HG03342 (cell line): ENCODE measurements around the gene MEGF11.

Experiments
- ATAC-seq: cut with Tn5 transposase; IDR thresholded peaks from one replicate; pipeline ENCODE4 v1.9.1; 2021; ENCODE audit warnings: mild to moderate bottlenecking, moderate library complexity; ENCODE audit not compliant: unreplicated experiment

MEGF11 gene

DNA sequence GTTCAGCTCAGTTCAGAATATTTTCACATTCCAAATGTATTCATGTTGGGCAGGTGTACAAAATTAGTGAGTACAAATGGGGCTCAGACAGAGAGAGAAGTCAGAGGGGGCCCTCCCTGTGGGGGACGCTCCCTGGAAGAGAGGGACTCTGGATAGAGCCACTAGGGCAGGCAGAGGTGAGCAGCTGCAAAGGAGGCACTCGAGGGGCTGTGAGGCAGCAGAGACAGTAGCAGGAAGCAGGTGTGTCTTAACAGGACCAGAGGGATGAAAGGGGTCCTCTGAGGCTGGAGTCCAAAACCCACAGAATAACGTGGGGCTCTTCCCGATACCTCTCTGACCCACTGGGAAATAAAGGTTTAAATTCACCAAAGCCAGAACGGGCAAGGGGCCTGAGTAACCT, 127.1 kb downstream of the MEGF11 start:
- no peak for ATAC-seq

DNA sequence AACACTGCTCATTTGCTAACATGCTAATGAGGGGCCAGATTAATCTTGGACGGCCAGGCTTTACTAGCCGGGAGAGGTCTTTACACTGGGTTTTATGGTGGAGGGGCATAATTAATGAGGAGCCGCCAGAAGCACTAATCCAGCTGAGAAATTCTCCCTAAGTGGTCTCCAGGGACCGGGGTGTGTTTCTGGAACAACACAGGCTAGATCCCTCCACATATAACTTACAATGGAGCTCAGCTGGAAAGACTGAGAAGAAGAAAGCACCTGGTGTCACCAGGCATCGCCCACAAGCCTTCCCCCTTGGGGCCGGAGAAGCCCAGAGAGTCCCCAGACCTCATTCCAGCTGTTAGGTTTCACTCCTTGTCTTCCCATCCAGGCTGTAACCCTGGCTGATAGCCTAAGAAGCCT, 127.5 kb downstream of the MEGF11 start:
- no peak for ATAC-seq

- ATAC-seq = no peak
Observed at GRCh38 chr15:66124651-66125050, 128.9 kb downstream of the MEGF11 start.

DNA sequence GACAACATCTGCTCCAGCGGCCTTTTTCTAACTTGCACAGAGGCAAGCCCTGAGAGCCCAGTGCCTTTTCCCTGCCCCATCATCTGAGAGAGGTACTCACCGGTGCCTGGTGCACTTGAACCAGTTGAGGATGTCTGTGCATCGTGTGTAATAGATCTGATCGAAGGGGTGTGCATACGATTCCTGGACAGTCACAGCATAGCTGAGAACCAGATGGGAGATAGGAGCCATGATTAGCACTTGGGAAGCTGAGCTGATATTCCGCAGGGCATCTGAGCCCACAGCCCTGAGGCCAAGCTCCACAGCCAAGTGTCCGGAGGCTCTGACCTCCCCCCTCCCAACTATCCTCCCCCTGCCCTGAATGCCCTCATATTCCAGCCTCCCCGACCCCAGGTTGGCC, 129.8 kb downstream of the MEGF11 start:
- no peak for ATAC-seq

DNA sequence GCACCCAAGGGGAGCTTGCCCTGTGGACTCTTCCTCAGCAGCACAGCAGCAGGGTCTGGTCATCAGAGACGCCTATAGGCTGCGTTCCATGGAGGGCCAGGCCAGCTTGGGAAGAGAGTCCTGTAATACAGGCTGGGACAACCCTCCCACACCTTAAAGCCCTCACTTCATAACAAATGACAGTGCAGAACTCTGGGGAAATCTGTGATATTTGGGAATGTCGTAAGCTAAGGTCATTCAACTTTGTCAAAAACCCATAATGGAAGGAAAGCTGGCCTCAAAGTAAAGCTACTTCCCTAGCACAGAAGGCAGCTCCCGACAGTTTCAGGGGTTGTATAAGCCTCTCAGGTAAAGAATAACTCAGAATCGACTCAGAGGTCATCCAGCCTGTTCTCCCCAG, 133.1 kb downstream of the MEGF11 start:
- no peak for ATAC-seq

GRCh38 chr15:66117841-66118240, 135.7 kb downstream of the MEGF11 start:
- ATAC-seq = no peak

DNA sequence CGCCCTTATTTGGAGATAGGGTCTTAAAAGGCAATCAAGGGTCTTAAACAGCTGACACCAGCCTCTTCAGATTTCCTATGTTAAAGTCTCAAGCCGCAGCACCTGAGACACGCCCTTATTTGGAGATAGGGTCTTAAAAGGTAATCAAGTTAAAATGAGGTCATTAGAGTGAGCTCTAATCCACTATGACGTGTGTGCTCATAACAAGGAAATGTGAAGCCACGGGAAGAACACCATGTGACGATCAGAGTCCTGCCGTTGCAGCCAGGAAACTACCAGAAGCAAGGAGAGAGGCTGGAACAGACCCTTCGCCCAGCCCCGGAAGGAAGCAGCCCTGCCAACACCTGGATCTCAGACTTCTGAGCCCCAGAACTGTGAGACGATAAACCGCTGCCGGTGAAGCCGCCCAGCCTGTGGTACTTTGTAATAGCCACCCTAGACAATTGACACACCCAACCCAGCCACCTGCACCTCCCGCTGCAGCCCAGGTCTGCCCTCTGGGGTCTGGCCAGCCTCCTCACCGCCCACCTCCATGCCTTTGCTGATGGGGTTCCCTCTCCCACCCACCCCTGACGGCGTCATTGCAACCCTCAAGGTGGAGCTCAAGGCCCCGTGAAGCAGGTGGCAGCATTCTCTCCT, 137.9 kb downstream of the MEGF11 start:
- no peak for ATAC-seq

- ATAC-seq = no peak
Observed at GRCh38 chr15:66114863-66115425, 138.6 kb downstream of the MEGF11 start.

- no peak for ATAC-seq
Observed at GRCh38 chr15:66112388-66112787, 141.2 kb downstream of the MEGF11 start.

GRCh38 chr15:66111363-66111762, 142.2 kb downstream of the MEGF11 start:
- ATAC-seq = no peak

DNA sequence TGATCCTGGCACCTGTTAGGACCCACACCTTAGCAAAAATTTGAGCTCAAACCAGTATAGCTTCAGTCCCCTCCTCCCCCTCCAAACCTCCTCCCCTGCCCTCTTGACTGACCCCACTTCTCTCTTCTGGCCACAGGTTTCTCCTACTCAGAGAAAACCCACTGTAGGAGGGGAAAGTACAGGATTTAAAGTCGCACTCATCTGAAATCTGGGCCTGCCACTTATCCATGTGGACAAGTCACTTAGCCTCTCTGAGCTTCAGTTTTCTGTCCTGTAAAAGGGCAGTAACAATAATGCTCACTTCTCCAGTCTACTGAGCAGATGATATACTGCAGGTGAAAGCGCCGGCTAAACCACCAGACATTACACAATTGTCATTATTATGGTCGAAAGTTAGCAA, 142.7 kb downstream of the MEGF11 start:
- no peak for ATAC-seq

- ATAC-seq = no peak
Observed at GRCh38 chr15:66109826-66110225, 143.7 kb downstream of the MEGF11 start.

DNA sequence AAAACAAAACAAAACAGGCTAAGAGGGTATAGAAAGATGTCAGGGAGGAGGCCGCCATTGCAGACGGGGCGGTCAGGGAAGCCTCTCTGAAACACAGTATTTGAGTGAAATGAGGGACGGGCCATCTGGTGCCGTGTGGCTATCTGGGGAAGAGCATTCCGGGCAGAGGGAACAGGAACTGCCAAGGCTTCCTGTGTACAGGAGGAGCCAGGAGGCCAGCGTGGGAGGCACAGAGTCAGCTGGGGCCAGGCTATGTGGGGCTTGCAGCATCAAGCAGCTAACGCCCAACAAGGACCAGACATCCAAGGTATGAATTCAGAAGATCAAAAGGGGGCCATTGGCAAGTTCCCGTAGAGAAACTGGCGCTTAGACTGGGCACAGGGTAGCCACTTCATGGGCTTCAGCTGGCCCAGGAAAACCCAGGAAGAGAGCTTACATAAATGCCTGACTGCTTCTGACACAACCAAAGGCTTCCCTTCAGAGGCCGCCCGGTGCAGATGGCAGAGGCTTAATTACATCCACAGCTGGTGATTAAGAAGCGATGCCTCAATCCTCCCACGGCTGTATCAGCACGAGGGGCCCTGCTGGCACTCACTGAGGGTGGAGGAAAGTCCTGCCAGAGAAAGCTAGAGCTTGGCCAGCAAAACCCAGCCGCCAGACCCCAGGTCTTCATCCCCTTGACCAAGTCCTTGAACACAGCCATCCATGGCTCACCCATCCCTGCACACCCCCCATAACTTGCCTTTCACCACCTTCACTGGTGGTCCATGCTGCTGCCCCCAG, 144.9 kb downstream of the MEGF11 start:
- ATAC-seq = no peak

DNA sequence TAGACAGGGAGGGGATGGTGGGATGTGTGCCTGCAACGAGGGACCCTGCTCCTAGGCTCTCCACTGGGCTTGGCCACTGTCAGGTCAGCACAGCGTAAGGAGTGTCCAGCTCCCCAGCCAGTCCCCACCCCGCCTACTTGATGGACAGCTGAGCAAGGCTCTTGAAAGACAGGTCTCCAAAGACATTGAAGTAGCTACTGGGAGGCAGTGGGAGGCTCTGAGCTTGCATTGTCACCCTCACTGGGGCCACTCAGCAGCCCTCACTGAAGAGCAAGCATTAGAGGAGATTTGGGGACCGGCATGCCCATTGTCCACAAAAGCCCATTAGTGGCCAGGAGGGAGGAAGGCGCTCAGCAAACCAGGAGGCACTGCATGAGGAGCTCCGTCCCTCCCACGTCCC, 146.5 kb downstream of the MEGF11 start:
- ATAC-seq = no peak

GRCh38 chr15:66105286-66106265, 148.0 kb downstream of the MEGF11 start:
- ATAC-seq = no peak

- ATAC-seq = no peak
Observed at GRCh38 chr15:66103293-66103590, 150.3 kb downstream of the MEGF11 start.

- no peak for ATAC-seq
Observed at GRCh38 chr15:66102563-66103292, 150.8 kb downstream of the MEGF11 start.

GRCh38 chr15:66101715-66102395, 151.7 kb downstream of the MEGF11 start:
- no peak for ATAC-seq

DNA sequence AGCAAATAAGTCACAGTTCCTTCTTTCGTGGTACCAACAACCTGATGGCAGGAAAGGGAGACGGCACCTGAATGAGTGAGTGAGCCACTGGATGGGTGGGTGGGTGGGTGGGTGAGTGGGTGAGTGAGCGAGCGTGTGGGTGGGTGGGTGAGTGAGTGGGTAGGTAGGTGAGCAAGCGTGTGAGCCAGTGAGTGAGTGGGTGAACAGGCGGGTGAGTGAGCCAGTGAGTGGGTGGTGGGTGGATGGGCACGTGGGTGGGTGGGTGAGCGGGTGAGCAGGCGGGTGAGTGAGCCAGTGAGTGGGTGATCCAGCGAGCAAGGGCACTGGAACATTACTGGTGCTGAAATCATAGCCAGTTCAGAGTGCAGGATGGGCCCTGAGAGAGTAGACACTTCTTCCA, 152.8 kb downstream of the MEGF11 start:
- no peak for ATAC-seq
